NCI-H345 (cell line): ENCODE data around the gene TMEM108.
"Not testable (repeated sequence)": the region's sequence is repeated elsewhere in the genome, so short reads cannot be mapped to it uniquely, and the experiment has no call there.

Source experiments
- DNase-seq: peaks from one replicate; lab custom pipeline; 2025; lab: John Stamatoyannopoulos, UW

TMEM108 gene

GRCh38 chr3:133038089-133038730, at the start of gene TMEM108:
TSS of gene TMEM108 (plus strand) at chr3:133038391.
- DNase-seq = peak; percentile 94

- no peak for DNase-seq
These were observed 42.2 kb upstream of the TMEM108 start for GRCh38 chr3:132995971-132996370.

- no peak for DNase-seq
These were observed 40.6 kb upstream of the TMEM108 start for GRCh38 chr3:132997404-132998185.

GRCh38 chr3:133005032-133005431, 33.2 kb upstream of the TMEM108 start:
- not testable (repeated sequence) for DNase-seq

GRCh38 chr3:133007601-133008000, 30.6 kb upstream of the TMEM108 start:
- no peak for DNase-seq

GRCh38 chr3:133014325-133014724, 23.9 kb upstream of the TMEM108 start:
- DNase-seq = no peak

GRCh38 chr3:133015573-133015972, 22.6 kb upstream of the TMEM108 start:
- not testable (repeated sequence) for DNase-seq

GRCh38 chr3:133016838-133017309, 21.3 kb upstream of the TMEM108 start:
- no peak for DNase-seq

- no peak for DNase-seq
These were observed 19.3 kb upstream of the TMEM108 start for GRCh38 chr3:133018921-133019320.

GRCh38 chr3:133021206-133021605, 17.0 kb upstream of the TMEM108 start:
- DNase-seq = no peak

GRCh38 chr3:133023362-133023761, 14.8 kb upstream of the TMEM108 start:
- DNase-seq = no peak

GRCh38 chr3:133025546-133025945, 12.6 kb upstream of the TMEM108 start:
- no peak for DNase-seq

- DNase-seq = no peak
These were observed 5.9 kb upstream of the TMEM108 start for GRCh38 chr3:133032301-133032700.

GRCh38 chr3:133037436-133037835, 755 bp upstream of the TMEM108 start:
- DNase-seq = peak; percentile 57

- peak; percentile 13 for DNase-seq
These were observed 662 bp downstream of the TMEM108 start for GRCh38 chr3:133038731-133039375.

- peak; percentile 73 for DNase-seq
These were observed 2.7 kb downstream of the TMEM108 start for GRCh38 chr3:133040696-133041523.

- no peak for DNase-seq
These were observed 3.3 kb downstream of the TMEM108 start for GRCh38 chr3:133041524-133041829.

GRCh38 chr3:133042778-133043177, 4.6 kb downstream of the TMEM108 start:
- DNase-seq = no peak

GRCh38 chr3:133047980-133048379, 9.8 kb downstream of the TMEM108 start:
- no peak for DNase-seq

- DNase-seq = no peak
These were observed 11.3 kb downstream of the TMEM108 start for GRCh38 chr3:133049491-133049890.

- DNase-seq = no peak
These were observed 12.7 kb downstream of the TMEM108 start for GRCh38 chr3:133050891-133051290.

- no peak for DNase-seq
These were observed 15.3 kb downstream of the TMEM108 start for GRCh38 chr3:133053532-133053931.
